Forelimb muscle (tissue), 1 donor: ENCODE results near the gene CALCB. TPM values are rescaled to one million over a fixed set of nuclear protein-coding genes. Genes with fewer than 3 reads are reported as not detected.
"Not testable (repeated sequence)": the region's sequence is repeated elsewhere in the genome, so short reads cannot be mapped to it uniquely, and the experiment has no call there.

Source experiments
- DNase-seq: peaks from one replicate; pipeline ENCODE4 v3.0.0-alpha.2; 2013; ENCODE audit warnings: low read depth
- polyA plus RNA-seq: library from polyadenylated mRNA; unstranded; fragments of 120-200 nt; gene quantifications from one replicate; pipeline ENCODE4 v1.2.1, GENCODE V29; 2013; ENCODE audit not compliant: insufficient read length

Gene CALCB
- polyA plus RNA-seq: 0.68 TPM

DNA sequence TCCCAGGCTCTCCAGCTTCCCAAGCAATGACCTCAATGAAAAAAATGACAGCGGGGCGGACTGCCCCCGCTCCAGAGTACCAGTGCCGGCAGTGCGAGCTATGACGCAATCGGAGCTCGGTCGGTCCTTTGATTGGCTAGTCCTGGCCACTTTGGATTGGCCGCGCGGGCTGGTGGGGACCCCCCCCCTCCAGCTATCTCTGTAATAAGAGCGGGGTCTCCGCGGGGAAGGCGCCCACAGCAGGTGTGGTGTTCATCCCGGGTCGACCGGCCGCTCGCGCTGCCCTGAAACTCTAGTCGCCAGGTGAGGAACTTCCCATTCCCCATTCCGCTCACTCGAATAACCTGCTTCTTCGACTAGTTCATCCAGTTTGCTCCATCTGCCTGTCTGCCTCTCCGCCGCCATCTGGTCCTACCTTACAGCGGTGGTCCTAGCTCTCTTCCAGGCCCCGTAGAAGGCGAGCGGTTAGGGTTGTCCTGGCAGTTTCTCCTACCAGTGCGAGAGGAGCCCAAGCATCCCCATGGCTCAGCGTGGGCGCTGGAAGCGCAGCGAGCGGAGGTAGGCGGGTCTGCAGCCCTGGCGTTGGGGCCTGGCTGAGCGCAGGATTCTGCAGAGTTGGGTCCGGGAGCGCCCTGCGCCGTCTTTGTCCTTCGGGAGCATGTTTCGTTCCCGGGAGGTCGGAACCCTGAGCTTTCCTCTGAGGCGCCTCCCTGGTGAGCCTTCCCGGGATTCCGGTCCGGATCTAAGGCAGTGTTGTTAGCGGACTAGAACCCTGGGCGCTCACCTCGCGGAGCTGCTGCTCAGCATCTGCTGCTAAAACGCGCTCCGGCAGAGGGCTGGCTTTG, at the start of gene CALCB:
CALCB (plus strand) TSS at position 233 of the 845 bp plus-strand sequence. CDS start 1,126 bp downstream, outside the sequence.
- DNase-seq: no peak

DNA sequence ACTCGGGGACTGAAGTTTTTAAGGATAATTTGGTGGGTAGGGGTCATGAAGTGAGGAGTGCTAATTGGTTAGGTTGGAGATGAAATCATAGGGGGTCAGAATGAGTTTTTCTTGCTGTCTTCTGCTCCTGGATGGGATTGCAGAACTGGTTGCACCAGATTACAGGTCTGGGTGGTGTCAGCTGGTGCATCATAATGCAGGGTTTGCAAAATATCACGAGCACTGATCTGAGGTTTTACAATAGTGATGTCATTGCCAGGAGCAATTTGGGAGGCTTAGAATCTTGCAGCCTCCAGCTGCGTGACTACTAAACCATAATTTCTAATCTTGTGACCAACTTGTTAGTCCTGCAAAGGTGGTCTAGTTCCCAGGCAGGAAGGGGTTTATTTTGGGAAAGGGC, 46.4 kb upstream of the CALCB start:
- no peak for DNase-seq

- DNase-seq: no peak
Observed at GRCh38 chr11:15027956-15028355, 45.4 kb upstream of the CALCB start.

DNA sequence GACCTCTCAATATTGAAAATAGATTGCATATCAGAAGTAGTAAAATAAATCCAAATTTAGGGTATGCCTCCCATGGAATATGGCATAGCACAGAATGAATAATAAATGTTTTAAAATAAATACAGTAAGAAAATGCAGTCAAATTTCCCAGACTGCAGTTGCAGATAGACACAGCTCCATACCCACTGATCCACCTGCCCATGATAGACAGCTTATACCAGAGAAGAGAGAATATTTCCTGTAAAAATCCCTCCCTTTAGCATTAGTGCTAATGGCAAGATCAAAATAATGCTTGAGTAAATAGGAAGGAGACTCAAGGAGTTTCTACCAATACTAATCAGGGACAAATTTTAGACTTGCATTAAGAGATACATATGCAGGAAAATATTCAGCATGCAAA, 45.0 kb upstream of the CALCB start:
- DNase-seq: no peak

GRCh38 chr11:15031945-15032344, 41.4 kb upstream of the CALCB start:
- DNase-seq: not testable (repeated sequence)

- DNase-seq: no peak
Observed at GRCh38 chr11:15034687-15035267, 38.6 kb upstream of the CALCB start.

DNA sequence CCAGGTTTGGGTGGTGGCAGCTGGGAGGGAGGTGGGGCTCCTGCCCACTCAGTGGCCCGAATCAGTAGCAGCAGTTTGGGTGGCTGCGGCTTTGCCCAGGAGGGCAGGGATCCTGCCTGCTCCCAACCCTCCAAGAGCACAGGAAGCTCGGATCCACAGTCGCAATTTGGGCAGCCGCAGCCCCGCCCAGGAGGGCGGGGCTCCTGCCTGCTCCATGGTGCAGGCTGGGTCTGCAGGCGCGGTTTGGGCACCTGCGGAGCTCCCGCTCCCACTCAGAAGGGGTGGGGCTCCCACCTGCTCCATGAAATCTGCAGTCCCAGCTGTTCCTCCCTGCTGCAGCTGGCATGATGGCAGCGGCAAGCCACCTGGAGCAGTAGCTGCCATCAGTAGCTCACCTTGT, 38.1 kb upstream of the CALCB start:
- DNase-seq: no peak

- no peak for DNase-seq
Observed at GRCh38 chr11:15038963-15039362, 34.4 kb upstream of the CALCB start.

- DNase-seq: no peak
Observed at GRCh38 chr11:15045209-15045608, 28.2 kb upstream of the CALCB start.

GRCh38 chr11:15045891-15046290, 27.5 kb upstream of the CALCB start:
- no peak for DNase-seq

GRCh38 chr11:15046673-15047072, 26.7 kb upstream of the CALCB start:
- DNase-seq: not testable (repeated sequence)

GRCh38 chr11:15048616-15049015, 24.8 kb upstream of the CALCB start:
- no peak for DNase-seq

- DNase-seq: no peak
Observed at GRCh38 chr11:15053191-15053685, 20.2 kb upstream of the CALCB start.

DNA sequence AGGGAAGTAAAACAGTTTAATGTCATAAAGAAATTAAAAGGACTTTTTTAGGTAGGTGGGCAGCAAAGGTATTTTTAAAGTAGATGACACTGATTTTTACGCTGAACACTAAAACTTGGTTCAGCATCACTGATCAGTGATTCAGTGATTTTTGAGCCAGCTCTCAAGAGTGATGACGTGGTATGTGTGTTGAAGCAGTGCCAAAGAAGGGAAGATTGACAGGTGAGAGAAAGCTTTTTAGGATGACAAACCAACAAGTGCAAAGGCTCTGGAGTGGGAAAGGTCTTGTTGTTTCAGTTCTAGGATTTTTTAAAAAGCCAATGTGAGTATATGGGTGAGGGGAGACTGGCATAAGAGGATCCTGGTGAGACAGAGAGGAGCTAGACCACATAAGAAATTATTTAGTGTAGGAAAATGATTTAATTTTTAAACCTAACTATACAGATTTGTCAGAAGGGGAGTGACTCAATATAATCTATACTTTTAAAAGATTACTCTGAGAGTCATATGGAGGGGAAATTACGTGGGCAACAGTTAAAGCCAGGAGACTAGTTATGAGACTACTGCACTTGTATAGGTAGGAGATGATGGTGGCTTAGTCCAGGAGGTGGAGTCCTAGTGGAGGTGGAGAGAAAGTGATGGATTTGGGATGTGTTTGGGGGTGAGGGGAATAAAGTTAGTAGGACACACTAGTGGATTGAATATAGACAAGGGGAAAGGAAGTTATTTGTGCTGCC, 17.6 kb upstream of the CALCB start:
- no peak for DNase-seq

GRCh38 chr11:15057329-15057728, 16.1 kb upstream of the CALCB start:
- DNase-seq: no peak

DNA sequence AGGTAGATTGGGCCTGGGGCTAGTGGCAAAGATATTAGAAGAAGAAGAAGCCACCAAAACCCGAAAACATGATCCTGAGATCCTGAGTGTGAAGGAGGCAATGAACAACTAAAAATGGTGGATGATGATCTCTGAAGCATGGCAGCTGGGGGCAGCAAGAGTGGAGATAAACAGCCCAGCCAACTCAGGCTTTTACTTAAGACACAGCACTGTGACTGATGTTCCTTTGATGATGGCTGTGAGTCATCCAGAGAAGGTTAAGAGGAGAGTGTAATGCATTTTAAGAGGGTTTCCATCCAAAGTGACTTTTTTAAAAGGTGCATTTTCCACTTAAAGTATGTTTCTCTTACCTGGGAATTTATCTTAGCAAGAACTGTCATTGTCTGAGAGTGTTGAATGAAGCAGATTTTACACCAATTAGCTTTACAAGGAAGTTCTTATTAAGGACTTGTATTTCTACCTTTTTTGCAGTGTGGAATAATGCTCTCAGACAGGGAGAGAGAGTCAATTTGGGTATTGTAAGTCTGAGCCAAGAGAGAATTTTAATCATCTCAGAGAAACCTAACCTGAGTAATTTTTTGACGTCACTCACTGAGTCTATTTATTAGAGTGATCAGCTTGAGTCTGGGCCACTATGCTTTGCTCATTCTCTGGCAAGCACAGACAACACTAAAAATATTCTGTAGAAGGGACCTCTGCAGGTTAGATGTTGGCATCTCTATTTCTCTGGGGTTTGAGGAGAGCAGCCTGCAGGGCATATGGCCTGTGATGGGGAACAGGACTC, 14.1 kb upstream of the CALCB start:
- no peak for DNase-seq

DNA sequence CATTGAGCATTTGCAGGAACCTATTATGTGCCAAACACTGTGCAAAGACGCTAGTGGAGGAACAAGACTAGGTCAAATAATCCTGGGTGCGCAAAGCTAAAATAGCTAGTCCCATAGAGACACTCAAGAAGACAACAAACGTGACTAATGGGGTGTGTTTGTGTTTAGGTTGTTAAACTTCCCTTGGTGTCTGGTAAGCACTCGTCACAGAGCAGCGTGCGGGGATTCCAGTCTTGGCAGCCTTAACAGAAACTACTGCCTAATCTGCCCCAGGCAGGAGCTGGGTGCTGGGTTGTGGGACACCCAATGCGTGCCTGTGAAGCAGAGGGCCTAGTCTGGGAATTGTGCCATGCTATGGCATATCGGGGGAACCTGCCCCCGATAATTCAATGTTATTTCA, 10.8 kb upstream of the CALCB start:
- no peak for DNase-seq

DNA sequence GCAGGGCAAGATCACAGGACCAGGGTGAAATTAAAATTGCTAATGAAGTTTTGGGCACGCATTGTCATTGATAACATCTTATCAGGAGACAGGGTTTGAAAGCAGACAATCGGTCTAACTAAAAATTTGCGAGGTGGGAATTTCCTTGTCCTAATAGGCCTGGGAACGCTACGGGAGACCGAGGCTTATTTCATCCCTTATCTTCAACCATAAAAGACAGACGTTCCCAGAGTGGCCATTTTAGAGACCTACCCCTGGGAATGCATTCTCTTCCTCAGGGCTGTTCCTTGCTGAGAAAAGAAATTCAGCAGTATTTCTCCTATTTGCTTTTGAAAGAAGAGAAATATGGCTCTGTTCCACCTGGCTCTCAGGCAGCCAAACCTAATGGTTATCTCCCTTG, 3.6 kb upstream of the CALCB start:
- DNase-seq: not testable (repeated sequence)

GRCh38 chr11:15071556-15072255, 1.7 kb upstream of the CALCB start:
- DNase-seq: no peak

GRCh38 chr11:15072551-15073143, 746 bp upstream of the CALCB start:
- no peak for DNase-seq
